Panc1 (cell line): Measurements from ENCODE around the gene WWOX. TPM values are rescaled to one million over a fixed set of nuclear protein-coding genes. Genes with fewer than 3 reads are reported as not detected.

Source experiments
- ATAC-seq: fragments of 200-7000 bp; cut with Tn5 transposase; 2 replicates; pipeline ENCODE4 v1.9.1; 2020; ENCODE audit warnings: mild to moderate bottlenecking, moderate library complexity
- BruUV-seq: library from RNA; stranded (reverse); fragments of 400-500 nt; replicated peaks from 2 replicates; lab custom pipeline; 2021; lab: Mats Ljungman, UMichigan
- CTCF ChIA-PET: fragments of 300-600 bp; sonication (Branson Sonifier 250); formaldehyde crosslinking; loops from one replicate; lab custom pipeline; 2022; ENCODE audit warnings: antibody characterized with exemption; lab: Charles Lee
- POLR2A ChIA-PET: fragments of 300-600 bp; sonication (Branson Sonifier 250); formaldehyde crosslinking; loops from one replicate; lab custom pipeline; 2022; ENCODE audit warnings: antibody characterized with exemption; lab: Charles Lee
- DNase-seq: peaks from one replicate; pipeline ENCODE4 v3.0.0-alpha.2; 2010; ENCODE audit warnings: low read depth, low spot score
- H3K27ac ChIP-seq: 2 replicates; pipeline ENCODE4 v1.5.1; 2011; ENCODE audit warnings: mild to moderate bottlenecking, low read length, inconsistent platforms
- H3K27me3 ChIP-seq: fragments of 200-500 bp; sonication (Bioruptor generic); 2 replicates; pipeline ENCODE4 v1.6.0; 2014; ENCODE audit warnings: low read length, inconsistent platforms; ENCODE audit not compliant: control insufficient read depth, insufficient read depth
- H3K36me3 ChIP-seq: fragments of 200-500 bp; sonication (Bioruptor generic); 2 replicates; pipeline ENCODE4 v1.5.1; 2014; ENCODE audit warnings: inconsistent platforms, mild to moderate bottlenecking, low read length, moderate library complexity; ENCODE audit not compliant: control insufficient read depth, insufficient read depth
- H3K4me1 ChIP-seq: 2 replicates; pipeline ENCODE4 v1.5.1; 2011; ENCODE audit warnings: inconsistent platforms, mild to moderate bottlenecking, low read length, moderate library complexity; ENCODE audit not compliant: control insufficient read depth, insufficient read depth
- H3K4me3 ChIP-seq, 2 experiments: 2 replicates each; pipeline ENCODE4 v1.5.1; 2011 to 2012; ENCODE audit warnings: low read depth in 2 of 2, low read length in 2 of 2, mild to moderate bottlenecking in 2 of 2, inconsistent platforms in 1 of 2, moderate library complexity in 1 of 2
- H3K9me3 ChIP-seq: fragments of 200-500 bp; sonication (Bioruptor generic); 2 replicates; pipeline ENCODE4 v1.5.1; 2014; ENCODE audit warnings: low read depth, mild to moderate bottlenecking, inconsistent platforms, low read length, moderate library complexity; ENCODE audit not compliant: control insufficient read depth, insufficient read depth
- POLR2AphosphoS5 ChIP-seq: IDR thresholded peaks from 2 replicates; pipeline ENCODE4 v1.6.1; 2012; ENCODE audit warnings: mild to moderate bottlenecking, low read depth, low read length, moderate library complexity
- SIN3A ChIP-seq: IDR thresholded peaks from 2 replicates; pipeline ENCODE4 v1.6.1; 2012; ENCODE audit warnings: low read depth, mild to moderate bottlenecking, low read length, moderate library complexity, borderline replicate concordance; ENCODE audit not compliant: insufficient read depth
- TCF7L2 ChIP-seq: IDR thresholded peaks from 2 replicates; pipeline ENCODE4 v1.6.1; 2011; ENCODE audit warnings: mild to moderate bottlenecking, low read depth, low read length, inconsistent platforms
- in situ Hi-C: cut with HindIII; loops from 2 replicates; pipeline ENCODE4 v1.10.0; 2016; ENCODE audit warnings: low sequenced_read_pairs, low pct_unique_long_range_greater_than_20kb
- intact Hi-C: fragments of 100-400 bp; cut with micrococcal nuclease; formaldehyde crosslinking; loops from one replicate; pipeline ENCODE4 v1.10.0; 2022; ENCODE audit not compliant: unreplicated experiment
- total RNA-seq: library from RNA; stranded (reverse); gene quantifications from one replicate; pipeline ENCODE4 v1.2.1, GENCODE V29; 2021; ENCODE audit not compliant: unreplicated experiment
- TF ChIP-seq, protein P1 (sequence below): fragments of 450-650 bp; IDR thresholded peaks from 2 replicates; pipeline ENCODE4 v1.5.1; 2017; ENCODE audit warnings: mild to moderate bottlenecking
- TF ChIP-seq, protein P2 (sequence below), 2 experiments: IDR thresholded peaks; 2 replicates each; pipeline ENCODE4 v1.6.1; 2011 to 2012; ENCODE audit warnings: low read depth in 2 of 2, control low read depth in 1 of 2, low read length in 1 of 2, mild to moderate bottlenecking in 1 of 2, moderate library complexity in 1 of 2; ENCODE audit not compliant: insufficient read depth in 1 of 2

Gene WWOX
- total RNA-seq, 1 experiment from 2014 or later, result 12.5 TPM

DNA sequence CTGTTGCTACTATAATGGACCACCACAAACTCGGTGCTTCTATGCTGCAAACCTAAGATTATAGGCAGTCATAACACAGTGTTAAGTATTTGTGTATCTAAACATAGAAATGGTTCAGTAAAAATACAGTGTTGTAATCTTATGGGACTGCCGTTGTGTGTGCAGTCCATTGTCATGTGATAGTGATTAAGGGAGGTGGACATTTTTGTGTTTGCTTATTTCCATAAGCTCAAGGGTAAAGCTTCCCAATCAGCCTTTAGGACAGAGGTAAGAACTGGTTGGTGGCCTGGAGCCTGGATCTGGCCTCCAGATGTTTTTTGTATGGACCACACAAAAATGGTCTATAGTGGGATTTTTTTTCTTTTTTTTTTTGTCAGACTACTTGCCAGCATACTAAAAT is 29.9 kb downstream of the WWOX start:
- no peak for DNase-seq
- intact Hi-C loops (no loop called here), in situ Hi-C loops (no loop called here)
- Histone ChIP-seq H3K4me3 (no peak overlapping the region), H3K4me1 (no peaks in the 10 kb centered on the region), H3K27me3 (no peaks in the 10 kb centered on the region), H3K27ac (no peak overlapping the region), H3K36me3 (no peaks in the 10 kb centered on the region), H3K9me3 (no peaks in the 10 kb centered on the region)
- POLR2A ChIA-PET, result no interaction called here
- BruUV-seq, result no TSS peak
- ATAC-seq, result no peak
- CTCF ChIA-PET, result no interaction called here
- TF ChIP-seq, protein P1, sequence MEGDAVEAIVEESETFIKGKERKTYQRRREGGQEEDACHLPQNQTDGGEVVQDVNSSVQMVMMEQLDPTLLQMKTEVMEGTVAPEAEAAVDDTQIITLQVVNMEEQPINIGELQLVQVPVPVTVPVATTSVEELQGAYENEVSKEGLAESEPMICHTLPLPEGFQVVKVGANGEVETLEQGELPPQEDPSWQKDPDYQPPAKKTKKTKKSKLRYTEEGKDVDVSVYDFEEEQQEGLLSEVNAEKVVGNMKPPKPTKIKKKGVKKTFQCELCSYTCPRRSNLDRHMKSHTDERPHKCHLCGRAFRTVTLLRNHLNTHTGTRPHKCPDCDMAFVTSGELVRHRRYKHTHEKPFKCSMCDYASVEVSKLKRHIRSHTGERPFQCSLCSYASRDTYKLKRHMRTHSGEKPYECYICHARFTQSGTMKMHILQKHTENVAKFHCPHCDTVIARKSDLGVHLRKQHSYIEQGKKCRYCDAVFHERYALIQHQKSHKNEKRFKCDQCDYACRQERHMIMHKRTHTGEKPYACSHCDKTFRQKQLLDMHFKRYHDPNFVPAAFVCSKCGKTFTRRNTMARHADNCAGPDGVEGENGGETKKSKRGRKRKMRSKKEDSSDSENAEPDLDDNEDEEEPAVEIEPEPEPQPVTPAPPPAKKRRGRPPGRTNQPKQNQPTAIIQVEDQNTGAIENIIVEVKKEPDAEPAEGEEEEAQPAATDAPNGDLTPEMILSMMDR, result no peak
- TF ChIP-seq, protein P2, sequence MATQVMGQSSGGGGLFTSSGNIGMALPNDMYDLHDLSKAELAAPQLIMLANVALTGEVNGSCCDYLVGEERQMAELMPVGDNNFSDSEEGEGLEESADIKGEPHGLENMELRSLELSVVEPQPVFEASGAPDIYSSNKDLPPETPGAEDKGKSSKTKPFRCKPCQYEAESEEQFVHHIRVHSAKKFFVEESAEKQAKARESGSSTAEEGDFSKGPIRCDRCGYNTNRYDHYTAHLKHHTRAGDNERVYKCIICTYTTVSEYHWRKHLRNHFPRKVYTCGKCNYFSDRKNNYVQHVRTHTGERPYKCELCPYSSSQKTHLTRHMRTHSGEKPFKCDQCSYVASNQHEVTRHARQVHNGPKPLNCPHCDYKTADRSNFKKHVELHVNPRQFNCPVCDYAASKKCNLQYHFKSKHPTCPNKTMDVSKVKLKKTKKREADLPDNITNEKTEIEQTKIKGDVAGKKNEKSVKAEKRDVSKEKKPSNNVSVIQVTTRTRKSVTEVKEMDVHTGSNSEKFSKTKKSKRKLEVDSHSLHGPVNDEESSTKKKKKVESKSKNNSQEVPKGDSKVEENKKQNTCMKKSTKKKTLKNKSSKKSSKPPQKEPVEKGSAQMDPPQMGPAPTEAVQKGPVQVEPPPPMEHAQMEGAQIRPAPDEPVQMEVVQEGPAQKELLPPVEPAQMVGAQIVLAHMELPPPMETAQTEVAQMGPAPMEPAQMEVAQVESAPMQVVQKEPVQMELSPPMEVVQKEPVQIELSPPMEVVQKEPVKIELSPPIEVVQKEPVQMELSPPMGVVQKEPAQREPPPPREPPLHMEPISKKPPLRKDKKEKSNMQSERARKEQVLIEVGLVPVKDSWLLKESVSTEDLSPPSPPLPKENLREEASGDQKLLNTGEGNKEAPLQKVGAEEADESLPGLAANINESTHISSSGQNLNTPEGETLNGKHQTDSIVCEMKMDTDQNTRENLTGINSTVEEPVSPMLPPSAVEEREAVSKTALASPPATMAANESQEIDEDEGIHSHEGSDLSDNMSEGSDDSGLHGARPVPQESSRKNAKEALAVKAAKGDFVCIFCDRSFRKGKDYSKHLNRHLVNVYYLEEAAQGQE (IDR thresholded peaks at IDR 0.05; ENCODE audit: insufficient read depth in 1 of 2, low read depth in 2 of 2, low read length in 1 of 2), result no peak
- no peak for TF ChIP-seq TCF7L2
- TF ChIP-seq POLR2AphosphoS5, result no peak

DNA sequence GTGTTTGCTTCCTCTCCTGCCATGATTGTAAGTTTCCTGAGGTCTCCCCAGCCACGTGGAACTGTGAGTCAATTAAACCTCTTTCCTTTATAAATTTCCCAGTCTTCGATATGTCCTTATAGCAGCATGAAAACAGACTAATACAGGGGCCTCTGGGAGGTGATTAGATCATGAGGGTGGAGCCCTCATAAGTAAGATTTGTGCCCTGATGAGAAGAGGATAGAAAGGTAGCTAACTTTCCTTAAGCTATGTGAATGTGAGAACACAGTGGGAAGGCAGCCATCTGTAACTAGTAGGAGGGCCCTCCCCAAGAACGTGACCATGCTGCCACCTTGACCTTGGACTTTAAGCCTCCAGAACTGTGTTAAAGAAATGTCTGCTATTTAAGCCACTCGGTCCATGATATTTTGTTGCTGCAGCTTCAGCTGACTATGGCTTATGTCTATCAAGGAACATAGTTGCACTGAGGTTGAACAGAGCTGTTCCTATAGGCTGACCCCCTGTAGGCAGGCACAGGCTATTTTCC is 30.7 kb downstream of the WWOX start:
- no TSS peak for BruUV-seq
- TF ChIP-seq, protein P1, result no peak
- TF ChIP-seq TCF7L2 (no peak), SIN3A (no peak), POLR2AphosphoS5 (no peak)
- ATAC-seq, result no peak
- Histone ChIP-seq H3K36me3 (no peaks in the 10 kb centered on the region), H3K4me3 (no peak overlapping the region), H3K4me1 (no peaks in the 10 kb centered on the region), H3K27me3 (no peaks in the 10 kb centered on the region), H3K9me3 (no peaks in the 10 kb centered on the region), H3K27ac (no peak overlapping the region)
- DNase-seq, result no peak
- ChIA-PET CTCF (no interaction called here), POLR2A (no interaction called here)
- in situ Hi-C loops (no loop called here), intact Hi-C loops (no loop called here)
